GM21529 (cell line): Measurements from ENCODE around the gene TSG101.

ENCODE experiments used
- ATAC-seq: cut with Tn5 transposase; IDR thresholded peaks from one replicate; pipeline ENCODE4 v1.9.1; 2021; ENCODE audit not compliant: unreplicated experiment

Gene TSG101

DNA sequence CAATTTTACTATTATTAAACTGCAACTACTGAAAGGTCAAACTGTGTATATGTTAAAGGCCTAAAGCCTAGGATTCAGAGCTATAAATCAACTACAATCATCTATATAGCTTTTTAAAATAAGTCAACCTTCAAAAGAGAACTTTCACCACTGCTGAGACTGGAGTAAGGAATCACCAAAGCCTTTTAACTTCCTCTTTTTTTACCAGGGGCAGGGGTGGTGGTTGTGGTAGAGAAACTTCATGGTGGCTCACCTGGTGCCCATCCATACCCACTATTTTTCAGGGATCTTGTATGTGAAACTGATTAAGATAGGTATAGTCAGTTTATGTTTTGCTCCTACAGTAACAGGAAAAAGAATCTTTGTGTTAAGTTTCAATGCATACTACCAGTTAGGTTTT is 31.5 kb downstream of the TSG101 start:
- no peak for ATAC-seq

DNA sequence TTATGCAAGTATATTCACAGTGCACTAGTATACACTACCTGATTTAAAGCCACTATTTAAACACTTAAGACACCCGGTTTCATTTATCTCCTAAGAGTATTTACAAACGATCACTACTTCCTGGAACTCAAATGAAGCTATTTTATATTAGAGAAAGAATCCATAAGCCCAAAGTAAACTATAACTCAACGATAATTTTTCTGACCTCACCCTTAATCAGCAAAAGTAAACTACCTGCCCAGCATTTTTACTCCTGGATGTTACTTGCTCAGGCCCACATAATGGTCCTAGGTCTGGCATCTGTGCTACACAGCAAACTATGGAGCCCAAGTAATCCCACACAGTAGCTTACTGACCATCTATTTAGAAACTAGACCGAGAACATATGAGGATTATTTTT is 33.4 kb downstream of the TSG101 start:
- no peak for ATAC-seq

DNA sequence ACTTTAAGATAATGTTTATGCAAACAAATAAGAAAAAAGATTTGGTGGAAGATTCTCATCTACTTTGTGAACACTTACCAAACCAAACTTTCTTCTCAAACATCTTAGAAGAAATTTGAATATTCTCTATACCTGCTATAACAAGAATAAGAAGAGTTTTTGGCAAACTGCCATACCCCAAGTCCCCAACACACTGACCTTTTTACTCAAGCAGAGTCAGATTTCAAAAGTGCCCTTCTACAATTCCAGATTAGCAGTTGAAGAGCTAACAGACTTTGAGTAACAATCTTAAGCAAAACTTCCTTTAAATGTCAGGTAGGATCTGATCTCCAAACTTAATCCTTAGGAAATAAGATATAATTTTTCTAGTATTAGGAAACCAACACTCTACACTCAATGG is 33.9 kb downstream of the TSG101 start:
- ATAC-seq = no peak

DNA sequence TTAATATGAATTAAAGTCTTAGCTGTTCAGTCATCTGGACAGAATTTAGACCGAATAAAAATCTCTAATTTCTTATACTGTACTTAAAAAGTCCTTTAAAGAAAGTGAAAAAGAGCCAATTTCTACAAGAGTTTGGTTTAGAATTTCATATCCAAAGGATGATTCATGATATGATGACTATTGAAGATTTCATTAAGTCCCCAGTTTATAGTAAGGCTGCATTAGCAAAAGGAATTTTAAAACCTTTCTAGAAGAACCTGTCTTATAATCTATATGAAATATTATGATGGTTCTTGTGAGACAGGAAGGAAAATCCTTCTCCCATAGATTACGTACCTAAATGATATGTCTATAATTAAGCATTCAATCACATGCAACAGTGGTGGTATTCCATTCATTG is 34.8 kb downstream of the TSG101 start:
- no peak for ATAC-seq

DNA sequence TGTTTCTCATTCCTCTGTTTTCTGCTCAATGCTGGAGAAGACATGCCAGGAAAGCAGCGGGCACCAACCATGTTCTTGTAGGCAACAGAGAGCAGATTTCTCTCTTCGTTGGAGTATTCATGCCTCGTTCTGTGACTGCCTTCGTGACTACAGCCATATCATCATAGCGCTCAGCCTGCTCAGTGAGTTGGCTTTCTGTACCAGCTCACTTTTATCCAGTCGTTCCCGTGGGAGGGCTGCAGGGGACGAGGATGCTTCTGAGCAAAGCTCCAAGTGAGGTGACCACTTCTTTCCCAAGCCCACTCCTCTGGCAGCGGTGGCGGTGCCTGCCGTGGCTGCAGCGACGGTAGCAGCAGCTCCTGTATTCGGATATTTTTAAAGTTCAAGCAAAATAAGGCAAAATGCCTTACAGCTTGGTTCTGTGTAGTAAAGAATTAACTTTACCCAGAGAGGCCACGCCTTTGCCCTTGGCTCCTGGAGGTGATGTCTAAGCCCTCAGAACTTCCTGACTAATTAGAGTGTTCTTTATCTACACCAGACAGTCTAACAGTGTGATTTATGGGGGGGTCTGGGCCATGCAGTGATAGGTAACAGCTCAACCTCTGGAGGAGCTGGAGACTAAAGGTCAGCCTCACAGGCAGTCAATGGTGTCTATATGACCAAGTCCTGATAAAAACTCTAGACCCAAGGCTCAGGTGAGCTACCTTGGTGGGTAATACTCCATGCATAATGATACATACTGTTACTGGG is 35.8 kb downstream of the TSG101 start:
- no peak for ATAC-seq

DNA sequence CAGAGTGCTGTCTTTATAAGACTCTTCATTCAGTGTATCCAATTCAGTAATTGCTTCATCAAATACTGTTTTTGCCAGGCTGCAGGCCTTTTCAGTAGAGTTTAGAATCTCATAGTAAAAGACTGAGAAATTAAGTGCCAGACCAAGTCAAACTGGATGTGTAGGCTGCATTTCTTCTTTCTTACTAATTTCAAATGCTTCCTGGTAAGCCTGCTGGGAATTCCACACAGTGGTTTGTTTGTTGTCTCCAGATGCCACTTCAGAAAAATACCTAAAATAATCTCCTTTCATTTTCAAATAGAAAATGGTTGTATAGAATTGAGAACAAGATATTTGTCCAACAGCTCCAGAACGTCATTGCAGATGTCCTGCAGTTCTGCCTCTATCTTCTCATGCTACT is 36.4 kb downstream of the TSG101 start:
- ATAC-seq = no peak

DNA sequence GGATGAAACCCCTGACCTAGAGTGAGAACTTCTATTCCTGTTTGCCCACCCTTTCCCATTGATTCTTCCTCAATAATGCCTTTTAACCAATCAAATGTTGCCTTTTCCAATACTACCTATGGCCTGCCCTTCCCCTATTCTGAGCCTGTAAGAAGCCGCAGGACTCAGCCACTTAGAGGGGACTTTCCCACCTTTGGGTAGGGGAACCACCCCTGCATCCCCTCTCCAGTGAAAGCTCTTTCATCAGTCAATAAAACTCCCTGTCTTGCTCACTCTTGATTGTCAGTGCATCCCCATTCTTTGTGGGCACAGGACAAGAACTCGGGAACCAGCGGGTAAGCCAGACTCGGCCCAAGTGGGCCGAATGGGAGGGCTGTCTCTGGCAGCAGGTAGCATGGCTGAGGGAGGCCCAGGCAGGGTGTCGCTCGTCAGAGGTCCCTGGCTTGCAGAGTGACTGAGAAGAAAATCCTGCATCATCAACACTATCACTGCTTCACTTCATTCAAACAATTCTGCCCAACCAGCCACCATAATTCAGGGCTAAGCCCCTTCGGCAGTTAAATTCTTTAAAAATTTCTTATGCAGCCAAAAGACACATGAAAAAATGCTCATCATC is 40.7 kb downstream of the TSG101 start:
- ATAC-seq = peak; percentile 75

DNA sequence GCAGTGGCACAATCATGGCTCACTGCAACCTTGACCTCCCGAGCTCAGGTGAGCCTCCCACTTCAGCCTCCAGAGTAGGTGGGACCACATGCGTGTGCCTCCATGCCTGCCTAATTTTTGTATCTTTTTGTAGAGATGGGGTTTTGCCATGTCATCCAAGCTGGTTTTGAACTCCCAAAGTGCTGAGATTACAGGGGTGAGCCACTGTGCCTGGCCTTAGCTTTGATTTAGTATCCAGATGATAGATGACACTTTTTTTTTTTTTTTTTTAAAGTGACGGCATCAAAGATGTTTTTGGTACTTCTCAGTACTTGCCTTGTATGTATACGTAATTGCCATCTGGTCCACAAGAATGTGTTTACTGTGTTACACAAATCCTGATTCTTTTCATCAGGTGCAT is 47.7 kb downstream of the TSG101 start:
- ATAC-seq = no peak

DNA sequence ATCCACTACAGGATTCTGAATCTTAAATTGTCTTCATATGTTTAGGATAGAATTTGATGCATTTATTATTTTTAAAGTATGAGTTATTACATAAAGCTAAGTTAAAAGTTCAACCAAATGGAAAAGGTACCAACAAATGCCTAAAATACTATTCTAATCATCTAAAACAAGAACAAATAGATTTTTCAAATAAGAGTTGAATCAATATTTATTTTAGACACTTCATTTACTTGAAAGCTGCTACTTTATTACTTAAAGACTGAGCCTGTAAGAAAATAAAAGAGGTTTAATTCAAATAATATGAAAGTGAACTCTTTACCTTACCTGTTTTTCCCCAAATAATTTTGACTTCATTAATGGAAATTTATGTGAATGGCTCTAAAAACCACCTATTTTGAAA is 54.2 kb downstream of the TSG101 start:
- no peak for ATAC-seq

DNA sequence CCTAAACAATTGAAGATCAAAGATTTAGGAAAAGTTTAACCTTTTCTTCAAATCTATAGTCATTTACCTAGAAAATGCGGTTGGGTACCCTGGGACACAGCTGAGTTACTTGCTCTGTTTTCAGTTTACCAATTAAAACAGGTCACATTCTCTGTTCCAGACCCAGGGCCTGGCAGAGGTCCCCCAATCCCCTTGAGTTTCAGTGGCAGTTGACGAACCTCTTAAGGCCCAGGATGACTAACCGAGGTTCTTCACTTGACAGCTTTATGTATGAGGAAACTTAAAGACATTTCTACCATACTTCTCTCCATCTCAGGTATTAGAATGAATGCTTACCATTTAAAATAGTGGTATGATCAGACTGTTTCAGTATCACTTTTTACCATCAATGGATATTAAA is 54.7 kb downstream of the TSG101 start:
- ATAC-seq = peak; percentile 68

DNA sequence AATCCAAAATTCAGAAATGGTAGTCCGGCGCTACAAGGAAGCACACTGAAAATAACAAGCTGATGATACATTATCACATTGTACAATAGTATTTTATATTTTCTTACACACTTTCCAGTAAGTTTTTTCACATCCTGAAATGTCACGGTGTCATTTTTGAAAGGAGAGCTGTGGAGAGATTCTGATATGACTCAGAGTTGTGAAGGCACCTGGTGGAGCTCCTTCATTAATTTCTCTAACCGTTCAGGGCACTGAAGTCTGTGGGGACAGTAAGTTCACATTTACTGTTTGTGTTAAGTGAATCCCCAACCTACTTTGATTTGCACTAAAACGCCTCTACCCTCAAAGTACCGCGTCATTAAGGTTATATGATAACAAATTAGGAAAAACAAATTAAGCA is 57.8 kb downstream of the TSG101 start:
- ATAC-seq = peak; percentile 75

DNA sequence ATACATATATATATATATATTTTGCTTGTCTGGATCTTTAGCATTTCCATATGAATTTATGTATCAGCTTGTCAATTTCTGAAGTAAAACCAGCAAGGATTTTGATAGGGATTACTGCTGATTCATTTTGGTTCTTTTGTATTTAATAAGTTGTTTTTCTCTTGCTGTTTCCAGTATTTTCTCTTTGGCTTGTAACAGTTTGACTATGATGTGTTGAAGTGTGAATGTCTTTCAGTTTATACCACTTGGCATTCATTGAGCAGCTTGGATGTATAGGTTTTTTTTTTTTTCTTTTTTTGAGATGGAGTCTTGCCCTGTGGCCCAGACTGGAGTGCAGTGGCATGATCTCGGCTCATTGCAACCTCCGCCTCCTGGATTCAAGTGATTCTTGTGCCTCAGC is 58.7 kb downstream of the TSG101 start:
- no peak for ATAC-seq

DNA sequence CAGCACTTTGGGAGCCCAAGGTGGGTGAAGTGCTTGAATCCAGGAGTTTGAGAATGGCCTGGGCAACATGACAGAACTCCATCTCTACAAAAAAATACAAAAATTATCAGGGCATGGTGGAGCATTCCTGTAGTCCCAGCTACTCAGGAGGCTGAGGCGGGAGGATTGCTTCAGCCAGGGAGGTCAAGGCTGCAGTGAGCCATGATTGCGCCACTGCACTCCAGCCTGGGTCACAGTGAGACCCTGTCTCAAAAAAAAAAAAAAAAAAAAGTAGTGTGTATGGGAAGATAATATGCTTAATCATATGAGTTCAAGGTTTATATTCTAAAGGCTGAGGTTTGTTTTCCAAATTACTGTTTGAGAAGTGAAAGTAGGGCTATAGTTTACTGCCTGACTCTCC is 60.3 kb downstream of the TSG101 start:
- no peak for ATAC-seq

DNA sequence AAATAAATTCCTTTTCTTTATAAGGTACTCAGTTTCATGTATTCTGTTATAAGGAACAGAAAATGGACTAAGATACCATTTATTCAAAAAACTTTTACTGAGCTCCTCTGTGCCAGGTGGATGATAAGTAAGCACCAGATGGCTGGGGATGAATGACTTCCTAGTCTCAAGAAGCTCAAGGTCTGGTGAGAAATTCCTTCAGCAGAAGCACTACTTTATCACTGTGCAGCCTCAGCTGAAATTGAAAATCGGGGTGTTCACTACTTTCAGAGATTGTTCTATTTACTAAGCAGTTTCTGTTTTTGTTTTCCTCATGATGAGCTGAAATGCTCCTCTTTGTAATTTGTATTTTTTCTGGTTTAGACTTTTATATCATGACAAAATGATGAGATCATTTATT is 63.3 kb downstream of the TSG101 start:
- no peak for ATAC-seq

DNA sequence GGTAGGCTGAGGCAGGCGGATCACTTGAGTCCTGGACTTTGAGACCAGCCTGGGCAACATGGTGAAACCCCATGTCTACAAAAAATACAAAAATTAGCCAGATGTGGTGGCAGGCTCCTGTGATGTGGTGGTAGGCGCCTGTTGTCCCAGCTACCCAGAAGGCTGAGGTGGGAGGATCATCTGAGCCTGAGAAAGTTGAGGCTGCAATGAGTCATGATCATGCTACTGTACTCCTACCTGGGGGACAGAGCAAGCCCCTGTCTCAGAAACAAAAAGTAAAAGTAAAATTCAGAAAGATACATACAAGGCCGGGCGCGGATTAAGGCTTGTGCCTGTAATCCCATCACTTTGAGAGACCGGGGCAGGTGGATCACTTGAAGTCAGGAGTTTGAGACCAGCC is 64.8 kb downstream of the TSG101 start:
- no peak for ATAC-seq

DNA sequence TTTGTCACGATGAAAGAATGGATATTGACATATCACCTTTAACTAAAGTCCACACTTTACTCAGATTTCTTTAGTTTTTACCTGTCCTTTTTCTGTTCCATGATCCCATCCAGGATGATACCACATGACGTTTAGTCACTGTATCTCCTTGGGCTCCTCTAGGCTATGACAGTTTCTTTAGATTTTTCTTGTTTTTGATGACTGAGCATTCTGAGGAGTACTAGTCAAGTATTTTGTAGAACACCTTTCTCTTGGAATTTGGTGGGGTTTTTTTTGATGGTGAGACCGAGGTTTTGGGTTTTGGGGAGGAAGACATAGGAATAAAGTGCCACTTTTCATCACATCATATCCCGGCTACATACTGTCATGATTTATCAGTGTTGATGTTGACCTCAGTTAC is 67.1 kb downstream of the TSG101 start:
- ATAC-seq = no peak

DNA sequence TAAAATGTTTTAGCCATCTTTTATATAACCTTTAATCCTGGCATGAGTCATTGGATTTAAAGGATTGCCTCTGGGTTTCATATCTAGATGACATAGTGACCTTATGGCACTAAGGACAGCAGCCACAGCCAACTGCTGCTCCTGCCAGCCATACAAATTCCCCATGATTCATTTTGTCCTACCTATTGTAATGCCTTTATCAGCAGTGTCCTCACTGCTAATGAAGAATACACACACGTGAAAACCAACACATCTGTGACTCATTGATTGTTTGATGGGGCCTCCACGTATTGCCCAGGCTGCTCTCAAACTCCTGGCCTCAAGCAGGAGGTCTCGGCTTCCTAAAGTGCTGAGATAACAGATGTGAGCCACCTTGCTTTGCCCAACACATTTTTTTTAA is 69.3 kb downstream of the TSG101 start:
- no peak for ATAC-seq

DNA sequence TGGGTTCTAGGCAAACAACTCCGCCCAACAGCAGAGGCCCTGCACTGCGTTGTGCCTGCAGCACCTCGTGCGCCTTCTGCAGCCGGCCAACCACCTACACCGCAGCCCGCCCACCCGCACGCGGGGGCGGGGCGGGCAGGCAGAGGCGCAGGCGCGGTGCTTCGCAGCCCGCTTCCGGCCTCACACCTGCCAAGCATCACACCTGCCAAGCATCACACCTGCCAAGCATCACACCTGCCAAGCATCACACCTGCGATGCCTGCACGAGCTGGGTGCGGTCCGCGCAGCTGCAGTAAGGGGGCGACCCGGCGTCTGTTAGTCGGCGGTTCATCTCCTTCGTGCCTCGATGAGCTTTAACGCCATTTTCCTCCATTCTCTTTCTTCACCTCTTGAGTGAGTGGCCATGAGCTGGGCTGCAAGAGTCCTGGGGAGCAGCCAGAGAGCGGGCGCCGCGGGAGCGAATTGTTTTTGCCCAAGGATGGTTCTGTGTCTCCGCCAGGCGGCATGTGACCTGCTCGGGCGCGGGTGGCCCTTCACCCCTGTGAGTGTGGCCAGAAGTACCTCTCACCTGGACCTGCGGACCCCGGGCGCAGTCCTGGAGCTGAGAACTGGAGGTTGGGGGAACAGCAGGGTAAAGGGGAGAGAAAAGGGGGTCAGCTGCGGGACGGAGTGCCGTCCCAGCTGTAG is 70.9 kb downstream of the TSG101 start, which contains the start of gene LDHAL6A:
LDHAL6A (plus strand) TSS at position 171 of the 687 bp plus-strand sequence. CDS start 825 bp downstream, outside the sequence.
- ATAC-seq = no peak

DNA sequence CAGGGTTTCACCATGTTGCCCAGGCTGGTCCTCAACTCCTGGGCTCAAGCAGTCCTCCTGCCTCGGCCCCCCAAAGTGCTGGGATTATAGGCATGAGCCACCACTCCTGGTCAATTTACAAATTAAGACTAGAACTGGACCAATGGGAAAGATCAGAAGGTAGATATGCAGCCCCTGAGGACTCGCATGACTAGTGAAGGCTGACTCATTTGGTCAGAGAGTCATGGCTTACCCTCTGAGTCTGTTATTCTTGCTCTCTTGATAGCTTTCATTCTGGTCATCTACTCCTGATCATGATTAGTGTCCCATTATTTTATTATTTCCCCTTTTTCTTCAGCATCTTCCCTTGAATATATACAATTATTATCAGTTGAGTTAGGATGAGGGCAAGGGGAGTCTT is 73.8 kb downstream of the TSG101 start:
- ATAC-seq = no peak

DNA sequence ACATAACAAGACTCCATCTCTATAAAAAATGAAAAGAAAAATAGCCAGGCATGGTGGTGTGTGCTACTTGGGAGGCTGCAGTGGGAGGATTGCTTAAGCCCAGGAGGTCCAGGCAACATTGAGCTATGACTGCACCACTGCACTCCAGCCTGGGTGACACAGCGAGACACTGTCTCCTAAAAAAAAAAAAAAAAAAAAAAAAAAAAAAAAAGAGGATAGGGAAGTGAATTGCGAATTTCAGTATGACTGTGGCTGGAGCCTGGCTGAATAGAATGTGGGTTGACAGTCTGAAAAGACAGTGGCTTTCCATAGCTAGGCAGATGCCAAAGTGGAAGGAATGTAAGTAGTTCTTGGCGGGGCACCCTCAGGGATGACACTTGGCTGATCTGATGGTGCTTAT is 77.5 kb downstream of the TSG101 start:
- no peak for ATAC-seq

DNA sequence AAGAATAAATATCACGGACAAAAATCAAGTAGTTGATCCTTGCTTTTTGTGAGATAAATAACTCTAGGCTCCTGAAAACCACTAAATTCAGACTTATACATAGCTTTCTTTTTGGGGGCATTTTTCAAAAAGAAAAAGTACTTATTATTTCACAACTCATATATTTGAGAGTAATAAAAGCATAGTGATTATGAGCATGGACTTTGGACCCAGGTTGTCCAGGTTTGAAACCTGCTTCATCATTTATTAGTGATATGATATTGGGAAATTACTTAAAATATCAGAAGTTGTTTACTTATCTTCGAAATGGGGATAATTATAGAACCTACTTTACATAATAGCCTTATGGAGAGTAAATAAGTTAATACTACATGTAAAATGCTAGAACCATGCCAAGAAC is 88.1 kb downstream of the TSG101 start:
- no peak for ATAC-seq
